Stimulated activated CD4-positive, alpha-beta T cell treated with anti-CD3 and anti-CD28 coated beads, Interleukin-12 subunit alpha, Interleukin-12 subunit beta, amount 100 ng/mL, for 24 hours (primary cell): ENCODE results near the gene SDHB.

Experiments
- DNase-seq, 2 experiments: peaks; one replicate each; pipeline ENCODE4 v3.0.0-alpha.2; 2020; ENCODE audit warnings: low read depth in 2 of 2

Gene SDHB

DNA sequence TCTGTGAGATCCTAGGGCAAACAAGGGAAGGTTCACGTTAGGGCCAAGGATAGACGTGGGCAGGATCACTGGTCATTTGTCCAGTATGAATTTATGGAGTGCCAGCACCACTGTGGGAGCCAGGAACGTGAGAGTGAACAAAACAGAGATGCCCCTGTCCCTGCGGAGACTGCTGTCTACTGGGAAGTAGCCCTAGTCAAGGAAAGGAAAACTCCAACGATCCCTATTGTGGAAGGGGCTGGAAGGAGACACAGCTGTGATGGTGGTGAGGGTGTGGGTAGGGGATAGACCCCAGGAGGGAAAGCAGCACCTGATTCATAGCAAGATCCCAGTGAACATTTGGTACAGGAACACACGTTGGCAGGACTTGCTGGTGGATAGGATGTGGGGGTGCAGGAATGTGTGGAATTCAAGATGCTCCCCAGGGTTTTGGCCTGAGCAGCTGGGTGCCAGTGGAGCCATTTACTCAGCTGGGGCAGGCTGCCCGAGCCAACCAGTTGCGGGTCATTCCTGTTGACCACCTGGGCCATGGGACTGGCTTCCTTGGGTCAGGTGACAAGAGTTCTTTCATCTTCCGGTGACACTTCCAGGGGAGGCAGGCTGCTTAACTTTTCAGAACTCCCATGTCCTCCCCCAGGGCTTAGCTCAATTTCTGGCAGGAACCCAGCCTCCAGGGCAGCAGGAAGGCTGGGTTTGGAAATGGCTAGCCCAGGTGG, 40.9 kb downstream of the SDHB start:
- no peak for DNase-seq

DNA sequence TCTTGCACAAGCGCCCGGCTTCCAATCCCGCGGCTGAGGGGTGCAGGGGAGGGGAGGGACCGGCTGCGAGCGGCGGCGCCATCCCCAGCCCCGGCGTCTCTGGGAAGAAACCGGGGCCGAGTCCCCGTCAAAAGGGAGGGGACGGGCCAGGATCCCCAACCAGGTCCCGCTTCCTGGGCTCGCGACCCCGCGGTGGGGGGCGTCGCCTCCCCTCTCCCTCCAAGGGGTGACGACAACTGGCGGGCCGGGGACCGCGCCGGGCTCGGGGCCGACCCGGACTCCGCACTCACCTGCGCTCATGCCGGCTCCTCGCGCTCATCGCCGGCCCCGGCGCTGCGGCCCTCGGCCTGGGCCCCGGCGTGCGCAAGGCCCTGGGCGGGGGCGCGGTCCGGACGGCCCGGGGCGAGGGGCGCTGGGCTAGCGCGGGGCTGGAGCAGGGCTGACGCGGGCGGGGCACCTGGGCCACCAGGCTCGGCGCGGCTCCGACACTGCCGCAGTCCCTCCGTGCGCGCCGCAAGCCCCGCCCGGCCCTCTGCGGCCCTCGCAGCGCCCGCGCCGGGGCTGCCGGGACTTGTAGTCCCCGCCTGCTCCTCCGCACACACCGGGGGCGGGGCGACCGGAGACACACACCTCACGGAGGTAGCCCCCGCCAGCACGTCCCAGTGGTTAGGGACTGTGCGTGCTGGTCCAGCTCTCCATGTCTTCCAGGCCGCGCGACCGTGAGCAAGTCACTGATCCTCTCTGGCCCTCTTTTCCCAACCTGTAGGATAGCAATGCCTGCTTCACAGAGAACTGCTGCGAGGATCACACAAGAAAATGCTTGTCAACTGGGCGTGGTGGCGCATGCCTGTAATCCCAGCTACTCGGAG, 42.2 kb downstream of the SDHB start, which contains the start of gene ATP13A2:
ATP13A2 (minus strand) TSS at position 490 of the 869 bp plus-strand sequence; CDS start at position 300, 190 bp downstream.
- peak; percentile 66 to 74 for DNase-seq

DNA sequence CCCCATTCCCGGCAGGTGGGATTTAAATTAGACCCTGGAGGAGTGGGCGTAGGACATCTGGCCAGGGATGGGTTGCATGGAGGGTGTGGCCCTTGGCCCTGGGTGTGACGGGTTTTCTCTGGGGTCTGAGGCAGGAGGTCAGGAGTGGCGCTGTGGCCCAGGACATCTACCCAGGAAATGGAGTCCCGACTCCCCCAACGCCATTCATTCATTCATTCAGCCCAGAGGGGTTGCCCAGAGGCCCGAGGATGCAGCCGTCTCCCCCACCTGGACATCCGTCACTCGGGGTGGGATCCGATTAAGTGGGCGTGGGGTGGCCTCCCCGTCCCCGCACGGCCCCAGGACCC, 42.8 kb downstream of the SDHB start:
- DNase-seq: no peak

DNA sequence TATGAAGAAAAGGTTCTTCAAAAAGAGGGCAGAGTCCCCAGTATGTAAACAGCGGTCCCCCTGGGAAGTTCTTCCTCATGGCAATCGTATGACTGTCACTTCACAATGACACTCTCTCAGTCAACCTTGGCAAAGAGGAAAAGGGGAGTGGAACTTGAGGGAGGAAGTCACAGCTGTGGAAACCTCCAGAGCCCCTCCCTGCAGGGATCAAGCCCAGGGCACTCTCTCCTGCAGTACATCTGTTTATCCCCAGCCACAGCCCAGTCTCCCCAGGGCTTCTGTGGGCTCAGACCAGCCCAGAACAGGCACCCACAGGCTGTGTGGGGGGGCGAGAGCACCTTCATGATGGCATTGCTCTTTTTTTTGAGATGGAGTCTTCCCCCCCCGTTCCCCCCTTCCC, 44.1 kb downstream of the SDHB start:
- DNase-seq: no peak

DNA sequence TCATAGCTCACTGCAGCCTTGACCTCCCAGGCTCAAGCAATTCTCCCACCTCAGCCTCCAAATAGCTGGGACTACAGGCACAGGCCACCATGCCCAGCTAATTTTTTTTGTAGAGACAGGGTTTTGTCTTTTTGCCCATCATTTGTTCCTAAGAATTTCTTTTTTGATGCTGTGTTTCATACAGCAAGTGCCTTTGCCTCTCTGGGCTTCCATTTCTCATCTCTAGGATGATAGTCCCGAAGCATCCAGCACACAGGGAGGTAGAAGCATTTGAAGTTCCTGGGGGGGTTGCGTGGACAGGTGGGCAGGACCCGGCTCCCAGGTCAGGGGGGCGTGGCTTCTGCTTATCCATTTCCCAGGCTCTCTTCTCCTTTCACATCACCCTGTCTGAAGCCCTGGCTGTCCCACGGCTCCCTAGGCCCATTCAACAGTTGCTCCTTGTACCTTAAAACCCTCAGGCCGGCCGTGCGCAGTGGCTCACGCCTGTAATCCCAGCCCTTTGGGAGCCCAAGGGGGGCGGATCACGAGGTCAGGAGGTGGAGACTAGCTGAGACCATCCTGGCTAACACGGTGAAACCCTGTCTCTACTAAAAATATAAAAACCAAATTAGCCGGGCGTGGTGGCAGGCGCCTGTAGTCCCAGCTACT, 45.5 kb downstream of the SDHB start:
- no peak for DNase-seq

DNA sequence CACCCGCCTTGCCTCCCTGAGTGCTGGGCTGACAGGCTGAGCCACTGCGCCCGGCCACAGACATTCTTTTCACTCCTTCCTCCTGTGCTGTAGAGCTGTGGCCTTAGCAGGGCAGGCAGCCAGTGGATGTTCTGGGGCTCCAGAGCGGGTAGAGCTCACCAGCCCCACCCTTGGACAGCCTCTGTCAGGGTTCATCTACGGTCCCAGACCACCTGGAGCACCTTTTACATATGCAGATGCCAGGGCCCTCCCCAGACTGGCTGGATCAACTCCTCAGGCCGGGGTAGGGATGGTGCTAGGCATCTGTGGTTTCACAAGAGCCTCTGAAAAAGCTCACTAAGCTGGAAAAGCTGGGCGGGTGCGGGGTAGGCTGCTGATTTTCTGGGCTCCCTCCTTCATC, 46.7 kb downstream of the SDHB start:
- no peak for DNase-seq

DNA sequence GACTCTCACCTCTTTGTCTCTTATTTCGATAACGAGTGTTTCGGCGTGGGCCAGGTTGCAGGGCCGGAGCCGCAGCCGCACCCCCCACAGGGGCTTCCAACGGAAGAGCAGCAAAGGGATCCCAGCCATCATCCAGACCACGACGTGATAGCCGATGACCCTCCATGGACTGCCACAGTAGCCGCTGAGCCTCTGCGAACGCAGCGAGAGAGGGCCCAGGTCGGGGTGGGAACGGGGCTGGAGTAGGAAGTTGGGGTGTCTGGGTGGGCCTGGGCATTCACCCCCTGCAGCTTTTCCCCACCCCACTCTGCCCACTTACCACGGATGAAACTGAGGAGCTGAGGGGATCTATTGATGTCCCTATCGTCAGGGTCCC, 48.5 kb downstream of the SDHB start:
- DNase-seq: no peak

DNA sequence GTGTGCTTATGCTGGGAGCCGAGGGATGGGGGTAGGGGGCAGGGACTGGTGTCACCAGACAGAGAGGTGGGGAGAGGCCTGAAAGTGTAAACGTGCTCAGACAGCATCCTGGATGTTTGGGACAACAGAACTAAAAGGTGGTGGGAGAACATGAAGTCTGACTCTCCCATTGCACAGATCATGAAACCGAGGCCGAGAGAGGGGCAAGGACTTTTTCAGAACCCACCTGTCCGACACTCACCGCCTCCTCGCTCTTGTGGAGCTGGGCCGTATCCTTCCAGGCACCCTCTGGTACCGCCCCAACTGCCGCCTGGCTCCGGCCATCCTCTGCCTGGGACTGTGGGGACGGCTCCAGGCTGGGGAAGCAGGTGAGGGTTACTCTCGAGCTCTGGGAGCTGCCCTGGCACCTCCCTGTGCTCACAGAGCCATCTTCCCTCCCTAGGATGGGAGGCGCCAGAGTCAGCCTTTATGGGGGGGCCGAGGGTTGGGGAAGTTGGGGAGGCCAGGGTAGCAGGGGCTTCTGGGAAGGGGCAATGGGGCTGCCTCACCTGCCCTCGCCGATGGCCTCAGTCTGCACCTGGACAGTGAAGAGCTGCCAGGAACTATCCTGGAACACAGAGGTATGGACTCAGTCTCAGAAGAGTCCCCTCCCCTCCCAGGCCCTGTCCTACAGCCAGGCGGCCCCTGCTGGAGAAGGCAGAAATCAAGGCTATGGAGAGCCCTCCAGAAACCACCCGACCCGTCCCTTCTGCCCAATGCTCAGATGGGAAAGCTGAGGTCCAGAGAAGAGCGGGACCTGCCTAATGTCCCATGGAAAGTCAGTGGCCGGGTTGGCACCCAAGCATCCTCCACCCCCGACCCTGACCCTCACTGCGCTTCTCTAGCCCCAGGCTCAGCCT, 49.1 kb downstream of the SDHB start:
- DNase-seq: no peak

DNA sequence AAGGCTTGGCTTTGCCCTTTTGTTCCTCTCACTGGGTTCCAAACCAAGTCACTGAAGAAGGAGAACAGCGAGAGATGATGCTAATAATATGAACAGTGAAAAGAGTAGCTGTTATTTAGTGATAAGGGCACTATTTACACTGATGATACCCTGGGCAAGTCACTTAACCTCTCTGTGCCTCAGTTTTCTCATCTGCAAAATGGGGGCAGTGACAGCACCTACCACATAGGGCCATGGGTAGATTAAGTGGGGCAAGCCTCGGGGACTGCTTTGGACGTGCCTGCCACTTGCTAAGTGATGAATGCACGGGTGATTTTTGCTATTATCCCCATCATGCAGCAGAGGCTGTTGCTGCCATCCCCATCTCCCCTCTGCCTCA, 51.3 kb downstream of the SDHB start:
- DNase-seq: no peak

DNA sequence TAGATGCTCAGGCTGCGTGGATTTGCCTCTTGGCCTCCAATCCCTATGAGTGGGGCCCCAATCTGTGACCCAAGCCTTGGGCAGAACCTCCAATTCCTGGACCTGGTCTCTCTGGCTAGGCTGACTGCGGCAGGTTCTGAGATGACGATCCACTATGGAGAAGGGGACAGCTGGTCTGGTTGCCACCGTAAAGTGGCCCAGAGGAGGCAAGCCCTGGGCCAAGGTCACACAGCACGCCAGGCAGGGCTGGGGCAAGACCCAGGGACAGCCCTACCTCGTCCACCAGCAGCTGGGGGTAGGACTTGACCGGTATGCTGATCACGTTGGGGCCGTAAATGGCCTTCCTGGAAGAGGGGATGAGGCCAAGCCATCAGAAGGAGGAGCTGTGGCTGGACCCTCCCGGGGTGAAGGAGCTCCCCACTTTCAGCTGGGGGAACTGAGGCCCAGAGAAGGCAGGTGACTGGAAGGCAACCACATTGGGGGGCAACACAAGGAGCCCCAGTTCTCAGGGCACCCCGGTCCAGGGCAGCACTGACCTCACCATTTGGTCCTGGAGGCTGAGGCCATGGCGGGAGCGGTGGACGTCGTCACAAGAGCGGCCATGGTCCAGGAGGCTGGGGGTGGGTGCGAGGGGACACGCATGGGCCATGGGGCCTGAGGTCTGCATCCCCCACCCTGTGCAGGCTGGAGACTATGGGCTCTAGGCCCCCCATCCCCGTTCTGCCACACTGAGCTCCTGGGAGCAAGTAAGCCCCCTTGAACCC, 51.9 kb downstream of the SDHB start:
- no peak for DNase-seq

DNA sequence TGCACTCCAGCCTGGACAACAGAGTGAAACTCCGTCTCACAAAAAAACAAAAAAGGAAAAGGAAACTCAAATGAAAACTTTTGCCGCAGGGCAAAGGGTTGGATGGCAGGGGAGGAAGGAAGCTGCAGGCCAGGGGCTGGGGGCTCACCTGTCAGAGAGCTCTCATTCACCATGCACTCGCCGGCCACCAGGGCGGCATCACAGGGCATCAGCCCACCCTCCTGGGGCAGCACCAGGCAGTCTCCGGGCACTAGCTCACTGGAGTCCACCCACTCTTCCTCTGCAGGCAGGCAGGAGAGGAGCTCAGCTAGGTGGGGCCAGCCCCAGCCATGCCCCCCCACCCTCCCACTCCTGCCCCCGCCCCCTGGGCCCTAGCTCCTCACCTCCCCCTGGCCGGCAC, 54.0 kb downstream of the SDHB start:
- DNase-seq: no peak

DNA sequence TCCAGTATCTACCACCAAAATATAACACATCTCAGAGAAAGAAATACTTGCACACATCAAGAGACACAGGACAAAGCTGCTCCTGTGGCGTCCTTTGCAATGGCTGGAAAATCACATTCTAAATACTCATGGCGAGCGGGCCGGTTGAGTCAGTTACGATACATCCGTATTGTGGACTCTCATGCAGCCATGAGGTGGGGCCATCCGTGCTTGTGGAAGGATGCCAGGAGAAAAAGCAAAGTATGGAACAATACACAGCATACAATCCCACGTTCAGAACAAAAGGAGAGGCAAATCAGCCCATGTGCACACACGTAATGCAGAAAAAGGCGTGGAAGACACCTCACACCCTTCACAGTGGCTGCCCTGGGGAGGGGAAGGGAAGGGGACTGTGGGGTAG, 55.2 kb downstream of the SDHB start:
- DNase-seq: no peak

DNA sequence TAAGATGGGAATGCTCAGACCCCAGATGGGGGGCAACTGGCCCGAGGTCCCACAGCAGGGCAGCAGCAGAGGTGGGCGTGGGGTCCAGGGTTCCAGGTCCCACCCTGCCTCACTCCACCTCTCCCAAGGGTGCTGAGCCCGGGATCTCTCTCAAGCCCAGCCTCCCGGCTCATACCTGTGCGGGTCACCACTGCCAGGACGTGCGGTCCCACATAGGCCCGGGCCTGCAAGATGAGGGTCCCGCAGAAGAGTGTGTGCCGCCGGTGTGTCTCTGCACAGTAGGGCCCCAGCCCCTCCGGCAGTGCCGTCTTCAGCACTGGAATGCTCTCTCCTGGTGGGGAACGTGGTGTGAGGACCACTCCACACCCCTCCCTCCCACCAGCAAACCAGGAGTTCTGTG, 57.0 kb downstream of the SDHB start:
- DNase-seq: no peak

DNA sequence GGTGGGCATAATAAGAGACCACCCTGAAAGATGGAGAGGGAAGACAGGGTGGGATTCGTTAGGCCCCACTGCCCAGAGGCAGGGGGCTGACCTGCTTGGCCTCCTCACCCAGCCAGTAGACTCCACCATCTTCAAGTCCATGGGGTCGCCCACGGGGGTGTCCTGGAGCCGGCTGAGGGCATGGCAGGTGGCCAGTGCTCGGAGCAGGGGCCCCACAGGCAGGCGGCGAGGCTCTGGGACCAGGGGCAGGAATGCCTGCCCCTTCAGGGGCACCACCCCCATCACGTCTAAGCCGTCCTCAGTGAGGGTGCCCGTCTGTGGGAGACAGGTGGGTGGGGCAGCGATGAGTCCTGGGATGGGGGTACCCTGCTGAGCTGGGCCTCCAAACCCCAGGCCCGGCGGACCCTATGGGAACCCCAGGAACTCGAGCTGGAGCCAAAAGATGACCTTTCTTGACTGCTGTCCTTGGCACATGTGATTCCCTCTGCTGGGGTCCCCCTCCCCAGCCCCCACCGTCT, 60.3 kb downstream of the SDHB start:
- no peak for DNase-seq

DNA sequence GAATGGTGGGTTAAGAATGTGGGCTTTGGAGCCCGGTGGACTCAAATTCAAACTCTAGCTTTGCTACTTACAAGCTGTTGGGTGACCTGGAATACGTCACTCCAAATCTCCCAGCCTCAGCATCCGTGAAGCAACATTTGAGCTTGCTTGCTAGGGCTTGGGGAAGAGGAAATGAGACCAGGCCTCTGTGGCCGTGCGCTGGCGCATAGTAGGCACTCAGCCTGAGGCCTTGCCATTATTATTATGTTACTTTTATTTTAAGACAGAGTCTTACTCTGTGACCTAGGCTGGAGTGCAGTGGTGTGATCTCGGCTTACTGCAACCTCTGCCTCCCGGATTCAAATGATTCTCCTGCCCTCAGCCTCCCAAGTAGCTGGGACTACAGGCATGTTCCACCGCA, 61.2 kb downstream of the SDHB start:
- DNase-seq: no peak

DNA sequence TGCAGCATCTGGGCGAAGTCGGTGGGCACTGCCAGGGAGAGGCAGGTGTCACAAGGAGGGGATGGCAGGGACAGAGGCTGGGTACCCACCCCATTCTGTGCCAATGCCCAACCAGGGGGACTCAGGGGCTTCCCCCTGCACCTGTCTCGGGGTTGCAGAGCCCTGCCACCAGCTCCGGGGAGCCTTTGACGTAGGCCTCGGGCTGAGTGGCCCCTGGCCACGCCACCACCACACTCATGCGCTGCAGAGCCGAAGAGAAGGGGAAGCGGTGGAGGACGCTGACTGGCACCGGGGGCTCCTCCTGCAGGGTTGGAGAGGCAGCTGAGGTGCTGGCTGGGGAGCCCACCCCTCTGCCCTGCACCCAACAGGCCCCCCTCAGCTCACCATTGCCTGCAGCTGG, 61.7 kb downstream of the SDHB start:
- DNase-seq: no peak

DNA sequence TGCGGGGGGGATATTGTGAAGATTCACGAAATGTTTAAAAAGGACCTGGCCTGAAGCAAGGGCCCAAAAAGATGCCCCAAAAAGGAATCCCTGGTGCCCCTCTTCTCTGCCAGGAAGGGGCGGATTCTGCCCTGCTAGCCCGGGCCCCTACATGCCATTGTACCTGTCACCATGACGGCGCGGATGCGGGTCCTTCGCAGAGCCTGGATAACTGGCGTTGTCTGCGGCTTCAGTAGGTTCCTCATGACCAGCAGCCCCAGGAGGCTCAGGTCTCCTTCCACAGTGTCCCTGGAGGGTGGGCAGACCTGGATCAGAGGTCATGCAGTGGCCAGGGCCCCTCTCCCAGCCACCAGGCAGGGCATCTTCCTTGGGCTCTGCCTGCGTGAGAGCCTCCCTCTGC, 62.3 kb downstream of the SDHB start:
- no peak for DNase-seq

DNA sequence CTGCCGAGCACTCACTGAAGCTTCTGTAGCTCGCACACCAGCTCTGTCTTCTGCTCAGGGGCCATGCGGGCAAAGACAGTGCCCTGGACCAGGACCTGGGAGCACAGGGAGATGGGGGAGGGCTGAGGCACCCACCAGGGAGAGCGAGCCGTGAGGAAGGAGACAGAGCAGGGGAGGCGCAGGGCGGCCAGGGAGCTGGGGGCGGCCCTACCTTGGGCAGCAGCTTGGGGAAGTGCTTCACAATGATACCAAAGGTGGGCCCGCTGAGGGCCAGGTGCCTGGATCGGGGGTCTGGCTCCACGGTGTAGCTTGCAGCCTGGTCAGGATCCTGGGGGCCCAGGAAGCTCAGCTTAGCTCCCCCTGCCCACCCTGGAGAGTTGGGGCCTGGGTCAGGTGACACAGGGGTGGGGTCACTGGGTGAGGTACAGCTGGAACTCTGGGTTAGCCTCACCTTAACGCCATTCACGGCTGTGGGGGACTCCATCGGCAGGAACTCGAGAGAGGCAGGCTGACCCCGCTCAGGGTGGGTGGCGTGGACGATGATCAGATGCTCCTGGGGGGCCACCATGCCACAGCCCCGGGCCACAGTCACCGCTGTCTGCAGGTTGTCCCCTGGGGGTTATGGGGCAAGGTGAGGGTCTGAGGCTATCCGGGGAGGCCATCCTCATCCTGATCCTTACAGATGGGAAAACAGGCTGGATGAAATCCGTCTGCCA, 64.0 kb downstream of the SDHB start:
- DNase-seq: no peak

DNA sequence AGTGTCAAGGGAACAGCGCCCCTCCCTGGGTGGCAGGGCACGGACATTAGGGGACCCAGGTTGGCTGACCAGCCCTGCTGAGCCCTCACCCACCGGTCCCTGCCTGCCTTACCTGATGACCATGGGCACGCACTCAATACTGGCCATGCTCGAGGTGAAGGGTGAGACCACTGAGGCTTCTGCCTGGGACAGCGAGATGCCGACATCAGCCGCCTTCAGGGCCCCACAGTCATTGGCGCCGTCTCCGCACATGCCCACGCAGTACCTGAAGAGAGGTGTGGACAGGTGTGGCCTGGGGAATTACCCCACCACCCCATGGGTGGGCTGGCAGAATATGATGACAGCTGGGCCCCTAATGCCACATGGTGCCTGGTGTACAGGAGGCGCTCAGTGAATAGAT, 65.6 kb downstream of the SDHB start:
- no peak for DNase-seq

DNA sequence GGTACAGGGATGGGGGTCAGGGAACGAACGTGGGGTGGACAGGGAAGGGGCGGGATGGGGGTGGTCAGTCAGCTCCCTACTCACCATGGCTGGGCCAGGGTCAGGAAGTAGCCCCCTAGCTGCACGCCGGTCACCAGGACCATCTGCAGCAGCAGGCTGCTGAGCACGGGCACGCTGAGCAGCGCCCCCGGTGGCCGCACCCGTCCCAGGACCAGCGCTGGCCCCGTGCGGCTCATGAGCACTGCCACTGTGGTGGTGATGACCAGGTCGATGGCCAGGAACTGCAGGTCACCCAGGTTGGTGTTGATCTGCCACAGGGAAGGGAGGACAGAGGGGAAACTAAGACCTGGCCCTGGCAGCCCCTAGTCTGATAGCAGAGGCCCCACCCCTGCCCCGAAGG, 66.9 kb downstream of the SDHB start:
- no peak for DNase-seq
